HEK293 (cell line): ENCODE data around the gene DUSP1.
A peak's percentile ranks its signal among the peaks of the same experiment; 100 is the strongest.

ENCODE experiments used
- CTCF ChIA-PET: fragments of 350-600 bp; formaldehyde crosslinking; extraction: SDS; loops from one replicate; lab custom pipeline; 2021; ENCODE audit warnings: antibody characterized with exemption; lab: Yijun Ruan, JAX
- POLR2A ChIA-PET: fragments of 300-600 bp; formaldehyde crosslinking; extraction: SDS; loops from one replicate; lab custom pipeline; 2020; ENCODE audit warnings: antibody characterized with exemption, inconsistent platforms; lab: Yijun Ruan, JAX
- H3K27ac ChIP-seq: fragments of 200-500 bp; sonication (Bioruptor generic); 2 replicates; pipeline ENCODE4 v1.5.1; 2014; ENCODE audit warnings: low read depth, low read length, control low read depth, inconsistent platforms; ENCODE audit errors: extremely low read depth
- H3K36me3 ChIP-seq, 2 experiments: fragments of 200-500 bp in 1 of 2; sonication (Bioruptor generic) in 1 of 2; 1 replicate in 1 of 2; 2 replicates in 1 of 2; pipeline ENCODE4 v1.5.1; 2014 to 2017; ENCODE audit warnings: inconsistent platforms in 2 of 2, low read length in 2 of 2; ENCODE audit not compliant: control insufficient read depth in 2 of 2, insufficient read depth in 1 of 2
- H3K4me1 ChIP-seq: fragments of 200-500 bp; sonication (Bioruptor generic); 2 replicates; pipeline ENCODE4 v1.5.1; 2014; ENCODE audit warnings: mild to moderate bottlenecking, low read length, inconsistent platforms; ENCODE audit not compliant: control insufficient read depth, insufficient read depth
- H3K4me3 ChIP-seq: 2 replicates; pipeline ENCODE4 v1.5.1; 2011; ENCODE audit warnings: low read depth, mild to moderate bottlenecking, control low read depth, low read length, moderate library complexity
- H3K9me3 ChIP-seq: fragments of 200-500 bp; sonication (Bioruptor generic); 2 replicates; pipeline ENCODE4 v1.5.1; 2014; ENCODE audit warnings: low read depth, low read length, inconsistent platforms; ENCODE audit not compliant: control insufficient read depth, insufficient read depth
- CTCF ChIP-seq: fragments of 450-650 bp; formaldehyde crosslinking; IDR thresholded peaks from 2 replicates; pipeline ENCODE4 v1.5.1; 2016; ENCODE audit warnings: missing biosample characterization, missing genetic modification characterization
- SALL2 ChIP-seq: fragments of 450-650 bp; formaldehyde crosslinking; IDR thresholded peaks from 2 replicates; pipeline ENCODE4 v1.5.0; 2017; ENCODE audit warnings: missing biosample characterization, mild to moderate bottlenecking, missing genetic modification characterization, borderline replicate concordance
- WT1 ChIP-seq: fragments of 450-650 bp; formaldehyde crosslinking; IDR thresholded peaks from 2 replicates; pipeline ENCODE4 v1.5.1; 2016; ENCODE audit warnings: missing biosample characterization, missing genetic modification characterization
- ZBTB44 ChIP-seq: fragments of 450-650 bp; IDR thresholded peaks from 2 replicates; pipeline ENCODE4 v1.5.1; 2018; ENCODE audit warnings: missing biosample characterization, mild to moderate bottlenecking, missing genetic modification characterization
- ZEB2 ChIP-seq: fragments of 450-650 bp; formaldehyde crosslinking; IDR thresholded peaks from 2 replicates; pipeline ENCODE4 v1.5.1; 2016; ENCODE audit warnings: missing biosample characterization, missing genetic modification characterization
- ZFP69B ChIP-seq: fragments of 450-650 bp; formaldehyde crosslinking; IDR thresholded peaks from 2 replicates; pipeline ENCODE4 v1.5.1; 2016; ENCODE audit warnings: missing biosample characterization, missing genetic modification characterization
- ZNF148 ChIP-seq: fragments of 450-650 bp; formaldehyde crosslinking; IDR thresholded peaks from 2 replicates; pipeline ENCODE4 v1.5.0; 2017; ENCODE audit warnings: missing biosample characterization, missing genetic modification characterization, borderline replicate concordance
- ZNF350 ChIP-seq: fragments of 450-650 bp; formaldehyde crosslinking; IDR thresholded peaks from 2 replicates; pipeline ENCODE4 v1.5.0; 2017; ENCODE audit warnings: missing biosample characterization, mild to moderate bottlenecking, missing genetic modification characterization
- ZNF416 ChIP-seq: fragments of 450-650 bp; formaldehyde crosslinking; IDR thresholded peaks from 2 replicates; pipeline ENCODE4 v1.5.1; 2016; ENCODE audit warnings: missing biosample characterization, missing genetic modification characterization
- ZNF677 ChIP-seq: fragments of 450-650 bp; IDR thresholded peaks from 2 replicates; pipeline ENCODE4 v1.5.0; 2018; ENCODE audit warnings: missing biosample characterization, mild to moderate bottlenecking, missing genetic modification characterization, moderate library complexity
- ZNF768 ChIP-seq: fragments of 450-650 bp; formaldehyde crosslinking; IDR thresholded peaks from 2 replicates; pipeline ENCODE4 v1.5.1; 2018; ENCODE audit warnings: missing biosample characterization, mild to moderate bottlenecking, missing genetic modification characterization
- ZNF777 ChIP-seq: fragments of 450-650 bp; formaldehyde crosslinking; IDR thresholded peaks from 2 replicates; pipeline ENCODE4 v1.5.1; 2017; ENCODE audit warnings: missing biosample characterization, missing genetic modification characterization, borderline replicate concordance
- TF ChIP-seq, protein P1 (sequence below): fragments of 450-650 bp; formaldehyde crosslinking; IDR thresholded peaks from 2 replicates; pipeline ENCODE4 v1.5.1; 2016; ENCODE audit warnings: missing biosample characterization, missing genetic modification characterization

The DUSP1 gene

DNA sequence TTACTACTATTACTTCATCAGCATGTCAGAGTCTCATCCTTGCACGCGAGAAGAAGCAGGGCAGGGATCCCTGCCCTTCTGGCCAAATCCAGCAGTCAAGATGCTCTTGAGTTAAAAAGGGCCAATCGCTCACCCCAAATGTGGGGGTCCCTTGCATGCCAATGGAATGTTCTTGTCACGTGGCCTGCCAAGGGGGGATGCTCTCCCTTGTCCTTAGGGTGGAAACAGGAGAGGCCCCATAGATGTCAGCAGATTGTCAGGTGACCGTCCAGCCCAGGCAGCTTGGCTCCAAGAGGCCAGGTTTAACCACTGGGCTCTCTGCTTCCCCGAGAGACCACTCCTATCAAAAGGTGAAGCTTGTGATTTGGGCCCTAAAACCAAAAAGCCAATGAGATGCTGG, 25.3 kb upstream of the DUSP1 start:
- ChIA-PET CTCF (no interaction called here), POLR2A (interaction anchor here (1.4 kb wide), 1 partner anchor 25 kb away, joined by 8 read pairs; the partner anchor contains the start of gene DUSP1)
- Histone ChIP-seq H3K4me3 (no peak overlapping the region), H3K4me1 (no peaks in the 10 kb centered on the region), H3K36me3 (no peaks in the 10 kb centered on the region), H3K9me3 (no peaks in the 10 kb centered on the region), H3K27ac (no peak overlapping the region)
- TF ChIP-seq, protein P1, sequence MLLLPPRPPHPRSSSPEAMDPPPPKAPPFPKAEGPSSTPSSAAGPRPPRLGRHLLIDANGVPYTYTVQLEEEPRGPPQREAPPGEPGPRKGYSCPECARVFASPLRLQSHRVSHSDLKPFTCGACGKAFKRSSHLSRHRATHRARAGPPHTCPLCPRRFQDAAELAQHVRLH (tag by site-specific recombination): no peak
- TF ChIP-seq ZNF777: no peak
- no peak for TF ChIP-seq ZFP69B
- no peak for TF ChIP-seq ZBTB44 (tag by site-specific recombination)
- no peak for TF ChIP-seq ZNF416
- no peak for TF ChIP-seq ZNF350 (tag by site-specific recombination)
- TF ChIP-seq SALL2 (tag by site-specific recombination): no peak
- TF ChIP-seq CTCF (tag by site-specific recombination): no peak
- TF ChIP-seq ZEB2 (tag by site-specific recombination): no peak
- TF ChIP-seq ZNF148 (tag by site-specific recombination): no peak

GRCh38 chr5:172795318-172795977, 24.5 kb upstream of the DUSP1 start:
- POLR2A ChIA-PET: interaction anchor here (1.4 kb wide), 1 partner anchor 24 kb away, joined by 8 read pairs; the partner anchor contains the start of gene DUSP1
- TF ChIP-seq ZNF768 (tag by site-specific recombination): peak; percentile 63; the same call in 1 of the 2 replicates
- peak; percentile 48; the same call in 1 of the 2 replicates for TF ChIP-seq WT1 (tag by site-specific recombination)
- no peak for TF ChIP-seq ZNF677 (tag by site-specific recombination)
- TF ChIP-seq, all 188 proteins: peak for 2
- H3K4me3 ChIP-seq: no peak overlapping the region
- CTCF ChIA-PET: no interaction called here
- no peak overlapping the region for H3K27ac ChIP-seq
- no peaks in the 10 kb centered on the region; the same call in 1 of the 2 replicates for H3K4me1 ChIP-seq
- no peaks in the 10 kb centered on the region for H3K9me3 ChIP-seq
- H3K36me3 ChIP-seq: no peaks in the 10 kb centered on the region
